Choroid plexus epithelial cell (primary cell): Measurements from ENCODE around the gene ZBED4.

ENCODE experiments used
- DNase-seq: peaks from one replicate; pipeline ENCODE4 v3.0.0-alpha.2; 2010; ENCODE audit warnings: low read depth
- H3K4me3 ChIP-seq: 2 replicates; pipeline ENCODE4 v1.5.1; 2011; ENCODE audit warnings: low read depth, mild to moderate bottlenecking, control low read depth, low read length, moderate library complexity
- CTCF ChIP-seq: conservative IDR thresholded peaks from 2 replicates; pipeline ENCODE4 v1.5.1; 2011; ENCODE audit warnings: low read depth, mild to moderate bottlenecking, control low read depth, inconsistent platforms, low read length, moderate library complexity

ZBED4 gene

GRCh38 chr22:49936973-49937757, 83.5 kb downstream of the ZBED4 start:
- H3K4me3 ChIP-seq: no peak overlapping the region
- DNase-seq: no peak
- no peak for TF ChIP-seq CTCF

- H3K4me3 ChIP-seq: no peak overlapping the region
- DNase-seq: no peak
- TF ChIP-seq CTCF: no peak
These were observed 84.3 kb downstream of the ZBED4 start for GRCh38 chr22:49937758-49938564.

- H3K4me3 ChIP-seq: no peak overlapping the region
- no peak for TF ChIP-seq CTCF
- no peak for DNase-seq
These were observed 85.0 kb downstream of the ZBED4 start for GRCh38 chr22:49938565-49939136.
